ENCODE results near the gene PNRC1.

Gene PNRC1

GRCh38 chr6:89044328-89045010 lies 36.1 kb upstream of the PNRC1 start:
- H3K9me3 ChIP-seq = no peaks in the 10 kb centered on the region
- H3K4me3 ChIP-seq = no peak overlapping the region
- H3K36me3 ChIP-seq = no peaks in the 10 kb centered on the region
- no peak overlapping the region for H3K4me2 ChIP-seq
- H3K27me3 ChIP-seq = no peaks in the 10 kb centered on the region
- no peak for TF ChIP-seq Cebpa-rat (IDR thresholded peaks at IDR 0.05)
- H3K4me1 ChIP-seq = no peaks in the 10 kb centered on the region
- H3K9ac ChIP-seq = no peak overlapping the region
- H3K27ac ChIP-seq = no peak overlapping the region
- H4K20me1 ChIP-seq = no peaks in the 10 kb centered on the region

- H3K4me3 ChIP-seq = no peak overlapping the region
- H3K27ac ChIP-seq = no peak overlapping the region
- H3K36me3 ChIP-seq = no peaks in the 10 kb centered on the region
- H3K9ac ChIP-seq = no peak overlapping the region
- no peaks in the 10 kb centered on the region for H3K9me3 ChIP-seq
- no peak overlapping the region for H3K4me2 ChIP-seq
- TF ChIP-seq Cebpa-rat (IDR thresholded peaks at IDR 0.05) = no peak
- no peaks in the 10 kb centered on the region for H3K27me3 ChIP-seq
- H4K20me1 ChIP-seq = no peaks in the 10 kb centered on the region
- no peaks in the 10 kb centered on the region for H3K4me1 ChIP-seq
Observed at GRCh38 chr6:89045011-89045387, 35.6 kb upstream of the PNRC1 start.

- Histone ChIP-seq H3K4me1 (no peaks in the 10 kb centered on the region), H3K36me3 (no peaks in the 10 kb centered on the region), H3K27me3 (no peaks in the 10 kb centered on the region), H3K4me2 (no peak overlapping the region), H3K9me3 (no peaks in the 10 kb centered on the region), H3K9ac (no peak overlapping the region), H3K4me3 (no peak overlapping the region), H3K27ac (no peak overlapping the region), H4K20me1 (no peaks in the 10 kb centered on the region)
- no peak for TF ChIP-seq Cebpa-rat (IDR thresholded peaks at IDR 0.05)
Observed at GRCh38 chr6:89045576-89045975, 35.0 kb upstream of the PNRC1 start.

DNA sequence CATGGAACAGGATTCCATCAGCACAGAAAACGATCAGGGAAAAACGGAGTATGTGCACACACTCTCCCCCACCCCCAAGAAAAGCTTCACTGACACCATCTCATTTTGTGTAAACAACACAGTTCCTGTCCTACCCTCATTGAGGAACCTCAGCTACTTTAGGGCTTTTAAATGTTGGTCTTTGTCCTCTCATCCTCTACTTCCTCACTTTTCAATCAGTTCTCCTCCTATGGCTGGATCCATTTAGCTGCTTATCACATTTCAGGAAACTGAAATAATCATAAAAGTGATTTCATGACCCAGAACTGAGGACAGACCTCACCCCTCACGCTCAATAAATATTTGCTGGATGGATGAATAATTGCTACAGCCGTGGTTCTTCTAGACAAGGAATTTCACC lies 33.1 kb upstream of the PNRC1 start:
- Histone ChIP-seq H3K4me2 (no peak overlapping the region), H3K27ac (no peak overlapping the region), H3K27me3 (no peaks in the 10 kb centered on the region), H3K9ac (no peak overlapping the region), H3K9me3 (no peaks in the 10 kb centered on the region), H3K4me1 (no peaks in the 10 kb centered on the region), H3K36me3 (no peaks in the 10 kb centered on the region), H4K20me1 (no peaks in the 10 kb centered on the region), H3K4me3 (no peak overlapping the region)
- TF ChIP-seq Cebpa-rat (IDR thresholded peaks at IDR 0.05) = no peak

DNA sequence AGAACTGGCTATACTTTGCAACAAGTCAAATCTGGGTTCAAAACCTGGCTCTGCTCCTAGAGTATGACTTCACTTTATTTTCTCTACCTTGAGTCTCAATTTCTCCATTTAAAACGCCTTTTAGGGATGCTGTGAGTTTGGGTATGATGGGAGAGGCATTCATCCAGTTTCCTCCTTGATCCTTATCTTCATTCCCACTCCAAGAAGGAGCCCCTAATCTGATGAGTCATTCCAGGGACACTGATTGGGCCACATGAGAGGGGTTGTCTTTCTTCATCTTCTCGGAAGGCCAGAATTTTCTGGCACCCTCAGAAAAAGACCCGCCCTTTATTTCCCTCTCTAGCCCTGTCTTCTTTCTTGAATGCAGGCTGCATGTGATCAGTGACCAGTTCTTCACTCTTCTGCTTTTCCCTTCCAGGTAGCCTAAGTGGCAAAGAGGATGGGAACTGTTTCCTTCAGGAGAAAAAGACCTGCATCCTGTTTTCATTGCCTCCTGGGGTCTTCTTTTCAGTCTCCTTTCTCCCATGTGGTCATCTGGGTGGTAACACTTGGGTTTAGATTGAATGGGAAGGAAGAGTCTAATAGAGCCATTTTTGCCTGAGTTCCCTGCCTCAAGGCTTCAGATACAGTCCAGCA lies 32.1 kb upstream of the PNRC1 start:
- no peaks in the 10 kb centered on the region for H3K27me3 ChIP-seq
- H3K9me3 ChIP-seq = no peaks in the 10 kb centered on the region
- H3K36me3 ChIP-seq = no peaks in the 10 kb centered on the region
- no peak overlapping the region for H3K27ac ChIP-seq
- no peaks in the 10 kb centered on the region for H4K20me1 ChIP-seq
- H3K4me3 ChIP-seq = no peak overlapping the region
- H3K9ac ChIP-seq = no peak overlapping the region
- no peaks in the 10 kb centered on the region for H3K4me1 ChIP-seq
- no peak overlapping the region for H3K4me2 ChIP-seq
- no peak for TF ChIP-seq Cebpa-rat (IDR thresholded peaks at IDR 0.05)

DNA sequence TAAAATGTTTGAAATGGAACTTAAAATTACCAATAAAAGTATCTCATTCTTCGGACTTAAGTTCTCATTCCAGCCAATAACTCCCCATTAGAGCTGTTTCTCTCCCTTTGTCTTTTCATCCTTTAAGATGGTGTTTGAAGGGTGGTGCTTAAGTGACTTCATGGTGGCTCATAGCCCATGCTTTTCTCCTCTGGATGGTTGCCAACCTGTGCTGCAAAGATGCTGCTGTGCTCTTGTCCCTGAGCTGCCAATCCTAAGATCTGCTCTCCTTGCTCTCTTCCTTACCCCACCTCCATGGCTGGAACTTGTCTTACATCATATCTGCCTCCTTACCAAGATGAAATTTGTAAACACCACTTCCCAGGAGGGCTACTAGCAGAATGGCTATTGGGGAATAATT lies 31.6 kb upstream of the PNRC1 start:
- no peaks in the 10 kb centered on the region for H3K27me3 ChIP-seq
- H3K9me3 ChIP-seq = no peaks in the 10 kb centered on the region
- H3K4me3 ChIP-seq = no peak overlapping the region
- no peak overlapping the region for H3K9ac ChIP-seq
- no peak overlapping the region for H3K27ac ChIP-seq
- H3K36me3 ChIP-seq = no peaks in the 10 kb centered on the region
- H4K20me1 ChIP-seq = no peaks in the 10 kb centered on the region
- H3K4me1 ChIP-seq = no peaks in the 10 kb centered on the region
- no peak overlapping the region for H3K4me2 ChIP-seq
- TF ChIP-seq Cebpa-rat (IDR thresholded peaks at IDR 0.05) = no peak

- Histone ChIP-seq H3K9me3 (no peaks in the 10 kb centered on the region), H3K27me3 (no peaks in the 10 kb centered on the region), H3K4me1 (no peaks in the 10 kb centered on the region), H3K4me2 (no peak overlapping the region), H3K4me3 (no peak overlapping the region), H3K36me3 (no peaks in the 10 kb centered on the region), H4K20me1 (no peaks in the 10 kb centered on the region), H3K27ac (no peak overlapping the region), H3K9ac (no peak overlapping the region)
- no peak for TF ChIP-seq Cebpa-rat (IDR thresholded peaks at IDR 0.05)
Observed at GRCh38 chr6:89050155-89050554, 30.4 kb upstream of the PNRC1 start.

GRCh38 chr6:89050697-89051096 lies 29.9 kb upstream of the PNRC1 start:
- Histone ChIP-seq H3K36me3 (no peaks in the 10 kb centered on the region), H3K9me3 (no peaks in the 10 kb centered on the region), H3K27ac (no peak overlapping the region), H3K4me1 (no peaks in the 10 kb centered on the region), H3K9ac (no peak overlapping the region), H3K27me3 (no peaks in the 10 kb centered on the region), H4K20me1 (no peaks in the 10 kb centered on the region), H3K4me2 (no peak overlapping the region), H3K4me3 (no peak overlapping the region)
- TF ChIP-seq Cebpa-rat (IDR thresholded peaks at IDR 0.05) = no peak

DNA sequence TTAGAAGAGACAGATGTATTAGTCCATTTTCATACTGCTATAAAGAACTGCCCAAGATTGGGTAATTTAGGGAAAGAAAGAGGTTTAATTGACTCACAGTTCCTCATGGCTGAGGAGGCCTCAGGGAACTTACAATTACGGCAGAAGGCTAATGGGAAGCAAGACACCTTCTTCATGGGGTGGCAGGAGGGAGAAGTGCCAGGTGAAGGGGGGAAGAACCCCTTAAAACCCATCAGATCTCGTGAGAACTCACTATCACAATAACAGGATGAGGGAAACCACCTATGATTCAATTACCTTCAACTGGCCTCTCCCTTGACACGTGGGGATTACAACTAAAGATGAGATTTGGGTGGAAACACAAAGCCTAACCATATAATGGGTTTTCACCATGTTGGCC lies 28.9 kb upstream of the PNRC1 start:
- Histone ChIP-seq H3K27ac (no peak overlapping the region), H3K27me3 (no peaks in the 10 kb centered on the region), H3K9ac (no peak overlapping the region), H3K9me3 (no peaks in the 10 kb centered on the region), H3K4me3 (no peak overlapping the region), H3K4me2 (no peak overlapping the region), H3K4me1 (no peaks in the 10 kb centered on the region), H3K36me3 (no peaks in the 10 kb centered on the region), H4K20me1 (no peaks in the 10 kb centered on the region)
- no peak for TF ChIP-seq Cebpa-rat (IDR thresholded peaks at IDR 0.05)

GRCh38 chr6:89054208-89054607 lies 26.3 kb upstream of the PNRC1 start:
- TF ChIP-seq Cebpa-rat (IDR thresholded peaks at IDR 0.05) = no peak
- no peak overlapping the region for H3K9ac ChIP-seq

More at GRCh38 chr6:89054208-89054607, 26.3 kb upstream of the PNRC1 start:
- Histone ChIP-seq H3K4me1 (no peaks in the 10 kb centered on the region), H3K4me3 (no peak overlapping the region), H3K36me3 (no peaks in the 10 kb centered on the region), H3K4me2 (no peak overlapping the region), H3K27ac (no peak overlapping the region), H4K20me1 (no peaks in the 10 kb centered on the region), H3K27me3 (no peaks in the 10 kb centered on the region), H3K9me3 (no peaks in the 10 kb centered on the region)

Data from BLaER1 (cell line).